22Rv1 (cell line): Measurements from ENCODE around the gene NDFIP2.

Experiments
- ZFX ChIP-seq: fragments of 450-650 bp; IDR thresholded peaks from 2 replicates; pipeline ENCODE4 v1.6.1; 2017; ENCODE audit warnings: antibody characterized with exemption, borderline replicate concordance
- TF ChIP-seq, protein P1 (sequence below): fragments of 450-650 bp; IDR thresholded peaks from 2 replicates; pipeline ENCODE4 v1.5.1; 2017; ENCODE audit warnings: mild to moderate bottlenecking

GRCh38 chr13:79447141-79447540, 33.8 kb upstream of the NDFIP2 start:
- TF ChIP-seq, protein P1, sequence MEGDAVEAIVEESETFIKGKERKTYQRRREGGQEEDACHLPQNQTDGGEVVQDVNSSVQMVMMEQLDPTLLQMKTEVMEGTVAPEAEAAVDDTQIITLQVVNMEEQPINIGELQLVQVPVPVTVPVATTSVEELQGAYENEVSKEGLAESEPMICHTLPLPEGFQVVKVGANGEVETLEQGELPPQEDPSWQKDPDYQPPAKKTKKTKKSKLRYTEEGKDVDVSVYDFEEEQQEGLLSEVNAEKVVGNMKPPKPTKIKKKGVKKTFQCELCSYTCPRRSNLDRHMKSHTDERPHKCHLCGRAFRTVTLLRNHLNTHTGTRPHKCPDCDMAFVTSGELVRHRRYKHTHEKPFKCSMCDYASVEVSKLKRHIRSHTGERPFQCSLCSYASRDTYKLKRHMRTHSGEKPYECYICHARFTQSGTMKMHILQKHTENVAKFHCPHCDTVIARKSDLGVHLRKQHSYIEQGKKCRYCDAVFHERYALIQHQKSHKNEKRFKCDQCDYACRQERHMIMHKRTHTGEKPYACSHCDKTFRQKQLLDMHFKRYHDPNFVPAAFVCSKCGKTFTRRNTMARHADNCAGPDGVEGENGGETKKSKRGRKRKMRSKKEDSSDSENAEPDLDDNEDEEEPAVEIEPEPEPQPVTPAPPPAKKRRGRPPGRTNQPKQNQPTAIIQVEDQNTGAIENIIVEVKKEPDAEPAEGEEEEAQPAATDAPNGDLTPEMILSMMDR: no peak
- TF ChIP-seq ZFX: no peak
